Ecto neural progenitor cell (in vitro differentiated cells): ENCODE measurements around the gene NNAT.

Source experiments
- DNase-seq: peaks from one replicate; pipeline ENCODE4 v3.0.0-alpha.2; 2018; ENCODE audit warnings: low spot score

Gene NNAT

DNA sequence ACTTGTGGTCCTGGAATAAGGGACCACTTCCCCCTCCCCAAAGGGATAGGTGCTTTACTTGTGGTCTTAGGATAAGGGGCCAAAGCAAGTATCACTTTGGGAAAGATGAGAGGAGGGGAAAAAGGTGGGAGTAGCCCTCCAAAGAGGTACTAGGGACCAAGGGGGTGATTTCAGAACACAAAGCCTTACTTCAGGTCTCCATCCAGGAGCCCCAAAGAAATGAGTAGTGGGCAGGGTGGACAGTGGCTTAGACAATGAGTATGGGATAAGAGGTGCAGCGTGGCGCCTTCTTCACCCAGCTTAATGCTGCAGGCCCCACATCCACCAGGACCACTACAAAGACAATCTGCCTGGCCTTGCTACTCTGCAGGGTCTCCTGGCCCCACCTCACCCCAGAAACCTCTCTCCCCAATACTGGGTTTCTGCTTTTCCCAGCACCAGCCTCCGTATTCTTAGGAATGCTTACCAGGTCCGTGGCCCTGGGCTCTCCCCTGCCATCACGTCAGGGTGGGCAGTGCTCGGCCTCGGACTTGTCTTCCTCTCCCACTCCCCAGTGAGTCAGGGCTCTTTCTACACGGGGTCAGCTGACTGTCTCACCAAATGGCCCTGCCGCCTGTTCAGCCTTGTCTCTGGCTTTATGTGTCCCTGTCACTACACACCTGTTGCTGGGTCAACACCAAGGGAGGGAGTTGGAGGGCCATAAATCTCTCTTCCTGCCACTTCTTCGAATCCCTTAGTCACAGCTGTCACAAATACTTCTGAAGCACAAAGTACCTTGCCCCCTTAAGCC, 3.1 kb downstream of the NNAT start:
- no peak for DNase-seq

DNA sequence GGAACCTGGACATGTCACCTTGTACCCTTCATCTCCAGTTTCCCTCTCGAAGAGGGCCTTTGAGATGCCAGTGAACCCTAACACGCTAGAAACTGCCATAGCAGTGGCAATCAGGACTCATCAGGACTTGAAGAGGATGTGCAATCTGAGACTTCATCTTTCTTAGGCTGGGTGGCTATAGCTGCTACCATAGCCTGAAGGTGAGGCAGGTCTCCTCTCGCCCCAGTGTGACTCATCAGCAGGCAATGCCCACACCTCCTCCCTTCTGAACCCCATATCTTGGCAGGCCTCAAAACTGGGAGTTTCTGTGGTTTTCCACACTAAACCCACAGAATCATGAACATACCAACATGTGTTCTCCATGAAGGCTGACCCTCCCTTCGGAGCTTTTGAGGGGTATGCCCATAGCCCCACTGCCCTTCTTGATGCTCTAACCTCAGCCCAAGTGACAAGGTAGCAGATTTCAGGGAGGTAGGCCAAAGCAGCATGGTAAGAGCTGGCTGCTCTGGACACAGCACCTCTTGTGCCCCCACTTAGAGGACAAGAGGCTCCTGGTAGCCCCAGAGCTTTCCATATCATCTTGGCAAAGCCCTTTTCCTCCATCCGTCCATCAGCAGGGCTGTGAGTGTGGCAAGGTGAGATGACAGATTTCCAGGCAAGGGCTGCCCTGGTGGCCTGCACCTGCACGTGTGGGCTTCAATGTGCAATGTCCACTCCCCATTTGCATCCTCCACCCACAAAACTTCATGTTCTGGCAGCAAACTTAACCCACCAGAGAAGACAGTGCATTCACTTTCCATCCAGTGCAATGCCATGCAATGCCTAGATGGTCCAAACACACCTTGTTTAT, 4.0 kb downstream of the NNAT start:
- DNase-seq, result no peak

DNA sequence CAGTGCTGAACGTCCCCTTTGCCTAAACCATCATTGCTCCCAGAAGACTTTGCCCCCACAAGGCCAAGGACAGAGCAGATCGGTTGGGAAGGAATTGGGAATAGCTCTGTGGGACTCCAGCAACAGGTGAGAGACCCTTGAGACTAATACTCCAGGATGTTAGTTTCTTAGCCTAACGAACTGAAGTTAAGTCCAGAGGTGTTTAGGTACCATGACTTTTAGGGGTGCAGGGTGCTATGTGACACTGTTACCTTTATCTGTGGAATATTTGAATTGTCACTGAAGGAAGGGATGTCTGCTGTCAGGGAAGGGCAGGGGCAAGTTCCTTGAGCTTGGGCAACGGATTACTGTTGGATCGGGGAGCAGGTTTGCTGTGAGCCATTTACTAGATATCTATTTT, 4.8 kb downstream of the NNAT start:
- no peak for DNase-seq

DNA sequence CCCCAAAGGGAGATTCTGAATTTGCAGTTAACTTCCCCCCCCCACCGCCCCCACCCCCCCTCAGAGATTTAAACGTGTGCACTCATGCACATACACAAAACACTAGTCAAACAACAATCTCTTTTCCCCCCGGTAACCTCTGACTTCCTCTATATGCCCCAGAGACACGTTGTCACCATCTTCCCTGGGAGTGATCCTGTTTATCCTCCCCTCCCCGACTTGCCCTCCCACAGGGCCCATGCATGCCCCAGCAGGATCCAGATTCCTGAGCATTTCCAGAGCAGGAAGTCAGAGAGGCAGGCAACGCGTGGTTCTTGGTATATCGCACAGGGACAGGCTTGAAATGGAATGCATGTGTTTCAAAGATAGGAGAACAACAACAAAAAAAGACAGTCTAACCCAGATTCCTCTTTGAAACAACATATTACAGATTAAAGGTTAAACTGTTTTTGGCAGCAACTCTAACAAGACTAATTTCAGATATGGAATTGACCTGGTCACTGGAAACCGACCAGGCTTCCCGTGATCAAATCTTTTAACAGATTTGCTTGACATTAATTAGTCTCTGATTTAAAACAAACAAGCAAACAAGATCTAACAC, 5.3 kb downstream of the NNAT start:
- DNase-seq, result peak; percentile 69

DNA sequence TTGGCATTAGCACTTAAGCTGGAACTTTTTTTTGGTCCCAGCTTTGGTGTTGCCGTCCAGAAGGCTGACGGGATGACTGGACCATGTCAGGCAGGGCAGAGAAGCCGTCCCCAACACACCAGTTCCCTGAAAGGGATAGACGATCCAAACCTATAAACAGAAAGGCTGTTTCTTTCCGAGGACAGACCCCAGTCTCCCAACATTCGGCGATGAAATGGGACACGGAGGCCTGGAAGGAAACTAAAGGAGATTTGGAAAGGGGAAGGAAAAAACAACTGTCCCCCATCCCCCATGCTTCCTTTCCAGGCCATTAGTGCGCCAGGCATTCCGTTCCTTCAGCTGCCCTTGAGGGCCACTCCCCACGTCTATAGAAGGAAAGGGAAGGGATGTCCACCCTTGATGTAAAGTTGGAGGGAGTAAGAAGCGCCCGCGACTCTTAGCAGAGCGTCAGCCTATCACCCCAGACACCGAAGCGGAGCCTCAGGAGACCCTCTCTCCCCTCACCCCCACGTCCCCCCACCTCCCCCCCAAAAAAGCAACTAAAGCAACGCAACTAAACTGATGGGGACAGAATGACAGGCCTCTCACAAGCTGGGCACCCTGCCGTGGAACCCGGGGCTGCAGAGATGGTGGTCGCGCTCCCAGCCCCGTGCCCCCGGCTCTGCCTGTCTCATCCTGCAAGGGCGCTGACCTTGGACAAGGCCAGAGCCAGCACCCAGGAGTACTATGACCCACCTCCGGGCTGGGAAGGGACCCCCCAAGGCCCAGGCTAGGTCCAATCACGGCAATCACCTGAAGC, 6.0 kb downstream of the NNAT start:
- DNase-seq, result no peak

DNA sequence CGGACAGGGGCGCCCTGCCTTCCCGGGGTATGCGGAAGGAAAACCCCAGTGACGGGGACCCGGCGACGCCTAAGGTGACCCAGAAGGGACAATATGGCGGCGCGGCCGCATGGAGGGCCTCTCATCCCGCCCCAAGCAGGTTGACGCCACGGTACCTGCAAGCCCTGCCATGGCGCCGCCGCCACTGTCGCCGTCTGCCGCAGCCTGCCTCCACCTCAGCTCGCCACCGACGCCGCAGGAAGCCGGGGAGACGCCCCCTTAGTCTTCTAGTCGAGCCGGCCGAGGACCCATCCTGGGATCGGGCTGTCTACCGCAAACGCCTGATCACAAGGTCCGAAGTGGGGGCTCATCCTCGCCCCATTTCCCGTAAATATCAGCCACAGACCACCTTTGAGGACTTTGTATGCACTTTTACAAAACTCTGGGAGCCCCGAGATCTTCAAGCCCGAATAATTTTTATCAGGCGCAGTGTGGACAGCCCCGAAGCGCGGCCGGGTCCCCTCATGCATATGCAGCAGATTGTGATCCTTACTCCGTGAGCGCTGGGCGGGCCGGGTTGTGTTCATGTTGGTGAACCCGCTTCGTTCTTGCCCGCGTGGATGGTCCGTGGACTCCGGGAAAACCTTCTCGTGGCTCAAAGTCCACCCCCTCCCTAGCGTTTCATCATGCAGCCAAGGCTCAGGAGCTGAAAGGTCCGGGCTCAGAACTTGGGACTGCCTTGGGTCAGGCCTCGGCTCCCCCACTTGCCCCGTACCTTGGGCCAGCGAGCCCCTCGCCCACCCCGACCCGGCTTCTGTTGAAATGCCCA, 6.8 kb downstream of the NNAT start, which contains the start of gene BLCAP:
TSS of gene BLCAP (minus strand) at position 239 of the 808 bp plus-strand sequence. CDS start 8,702 bp downstream, outside the sequence.
- DNase-seq, result peak; percentile 93

DNA sequence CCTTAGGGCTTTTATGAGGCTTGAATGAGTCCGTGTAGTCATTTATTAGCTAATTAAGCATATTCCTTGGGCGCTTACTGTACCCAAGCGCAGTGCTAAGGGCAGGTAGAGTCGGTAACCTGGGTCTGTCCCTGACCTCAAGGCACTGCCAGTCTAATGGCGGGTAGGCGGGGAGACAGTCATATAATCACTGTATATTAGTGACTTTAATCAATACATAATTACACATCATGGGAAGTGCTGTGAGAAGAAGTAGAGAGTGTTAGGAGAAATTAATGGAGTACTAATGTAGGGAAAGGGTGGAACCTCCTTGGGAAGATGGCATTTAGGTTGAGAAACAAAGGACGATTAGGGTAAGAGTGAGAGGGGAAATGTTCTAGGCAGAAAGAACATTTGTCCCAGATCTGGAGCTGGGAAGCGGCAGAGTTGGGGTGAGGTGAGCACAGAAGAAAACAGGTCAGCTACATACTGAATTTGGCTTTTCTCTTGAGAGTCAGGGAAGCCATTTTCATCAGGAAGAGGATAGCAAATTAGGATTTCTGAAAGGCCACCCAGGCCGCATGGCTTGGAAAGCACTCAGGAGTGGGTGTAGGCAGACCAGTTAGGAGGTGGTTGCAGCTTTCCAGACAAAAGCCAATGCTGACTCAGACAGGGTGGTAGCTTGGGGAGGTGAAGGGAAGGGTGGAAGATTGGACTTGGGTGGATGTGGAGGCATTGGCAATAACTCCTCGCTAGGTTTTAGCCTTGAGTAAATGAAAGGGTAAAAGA, 7.6 kb downstream of the NNAT start:
- no peak for DNase-seq

DNA sequence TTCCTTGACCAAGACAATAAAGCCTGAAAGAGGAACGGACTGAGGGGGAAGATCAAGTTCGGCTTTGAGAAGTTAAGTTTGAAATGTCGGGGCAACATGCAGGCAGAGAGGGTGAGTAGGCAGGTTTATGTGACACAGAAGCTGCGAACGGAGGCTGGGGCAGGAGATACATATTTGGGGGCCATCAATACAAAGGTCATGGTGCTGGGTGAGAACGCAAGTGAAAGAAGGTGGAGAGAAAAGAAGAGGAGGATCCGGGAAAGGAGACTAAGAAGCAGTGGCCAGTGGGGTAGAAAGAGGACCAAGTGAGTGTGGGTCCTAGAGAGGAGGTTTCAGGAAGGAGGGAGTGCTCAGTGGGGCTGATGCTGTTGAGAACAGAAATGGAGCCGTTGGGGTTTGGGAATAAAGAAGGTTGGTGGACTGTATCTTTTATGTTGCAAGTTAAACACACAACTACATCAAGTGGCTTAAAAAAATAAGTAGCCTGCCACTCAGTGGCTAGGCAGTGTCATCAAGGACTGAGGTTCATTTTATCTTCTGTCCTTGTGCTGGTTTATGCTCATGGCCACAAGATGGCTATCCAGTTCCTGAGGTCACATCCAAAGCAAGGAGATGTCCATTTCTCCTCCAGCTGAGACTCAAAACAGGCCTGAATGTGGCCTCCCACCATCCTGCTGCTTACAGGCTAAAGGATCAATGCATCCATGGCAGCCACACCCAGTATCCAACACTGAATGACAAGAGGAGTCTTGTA, 8.3 kb downstream of the NNAT start:
- DNase-seq, result peak; percentile 38

DNA sequence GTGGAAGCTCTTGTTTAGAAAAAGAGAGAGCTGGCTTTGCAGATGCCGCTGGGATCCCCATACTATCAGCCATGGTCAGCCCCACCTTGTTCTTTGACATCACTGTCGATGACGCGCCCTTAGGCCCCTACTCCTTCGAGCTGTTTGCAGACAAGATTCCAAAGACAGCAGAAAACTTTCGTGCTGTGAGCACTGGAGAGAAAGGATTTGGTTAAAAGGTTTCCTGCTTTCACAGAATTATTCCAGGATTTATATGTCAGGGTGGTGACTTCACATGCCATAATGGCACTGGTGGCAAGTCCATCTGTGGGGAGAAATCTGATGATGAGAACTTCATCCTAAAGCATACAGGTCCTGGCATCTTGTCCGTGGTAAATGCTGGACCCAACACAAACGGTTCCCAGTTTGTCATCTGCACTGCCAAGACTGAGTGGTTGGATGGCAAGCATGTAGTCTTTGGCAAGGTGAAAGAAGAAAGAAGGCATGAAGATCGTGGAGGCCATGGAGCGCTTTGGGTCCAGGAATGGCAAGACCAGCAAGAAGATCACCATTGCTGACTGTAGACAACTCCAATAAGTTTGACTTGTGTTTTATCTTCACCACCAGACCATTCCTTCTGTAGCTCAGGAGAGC, 9.0 kb downstream of the NNAT start:
- DNase-seq, result peak; percentile 17

DNA sequence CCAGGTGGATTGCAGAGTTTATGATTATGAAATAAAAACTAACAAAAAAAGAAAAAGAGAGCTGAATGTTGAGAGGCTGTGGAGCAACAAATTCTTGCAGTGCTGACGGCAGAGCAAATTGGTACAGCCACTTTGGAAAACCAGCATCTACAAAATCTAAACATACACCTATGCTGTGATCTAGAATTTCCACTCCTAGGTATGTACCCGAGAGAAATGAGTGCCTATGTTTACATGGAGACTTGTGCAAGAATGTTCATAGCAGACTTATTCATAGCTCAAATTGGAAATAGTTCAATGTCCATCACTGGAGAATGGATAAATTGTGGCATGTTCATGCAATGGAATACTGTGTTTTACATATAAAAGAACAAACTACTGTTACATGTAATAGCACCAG, 9.6 kb downstream of the NNAT start:
- DNase-seq, result no peak

DNA sequence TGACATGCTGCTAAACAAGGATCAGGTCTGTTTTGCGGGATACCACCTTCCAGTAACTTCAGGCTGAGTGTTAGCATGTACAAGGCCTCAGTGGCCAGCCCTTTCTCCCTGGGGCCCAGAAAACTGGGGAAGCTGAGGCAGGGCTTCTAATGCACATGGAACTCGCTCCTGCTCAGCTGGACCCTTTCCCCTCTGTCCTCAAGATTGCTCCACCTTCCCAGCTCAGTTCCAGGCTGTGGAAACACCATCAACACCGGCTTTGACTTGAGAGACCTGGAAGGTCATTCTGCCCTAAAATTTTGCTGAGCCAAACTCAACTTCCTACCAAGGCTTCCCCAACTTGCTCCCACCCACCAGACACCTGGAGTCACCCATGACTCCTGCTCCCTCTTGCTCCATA, 10.8 kb downstream of the NNAT start:
- peak; percentile 30 for DNase-seq

DNA sequence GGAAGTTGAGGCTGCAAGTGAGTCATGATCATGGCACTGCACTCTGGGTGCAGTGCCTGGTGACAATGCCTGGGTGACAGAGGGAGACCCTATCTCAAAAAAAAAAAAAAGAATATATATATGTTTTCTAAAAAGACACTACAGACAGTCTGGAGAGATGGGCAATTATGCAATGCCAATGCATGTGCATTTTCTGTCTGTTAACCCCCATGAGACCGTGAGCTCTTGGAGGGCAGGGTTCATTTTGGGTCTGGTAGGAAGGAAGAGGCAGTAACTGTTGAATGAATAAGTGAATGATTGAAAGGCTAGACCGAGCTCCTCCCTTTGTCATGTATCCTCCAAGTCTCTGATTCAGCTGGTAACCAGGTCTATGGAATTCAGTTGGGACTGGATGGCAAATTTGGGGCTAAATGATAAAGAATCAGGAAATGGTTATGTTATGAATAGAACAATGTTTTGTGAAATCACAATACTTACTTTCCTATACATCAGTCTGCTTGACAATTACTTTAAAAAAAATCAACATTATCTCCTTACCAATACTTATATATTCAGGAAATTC, 12.2 kb downstream of the NNAT start:
- no peak for DNase-seq

DNA sequence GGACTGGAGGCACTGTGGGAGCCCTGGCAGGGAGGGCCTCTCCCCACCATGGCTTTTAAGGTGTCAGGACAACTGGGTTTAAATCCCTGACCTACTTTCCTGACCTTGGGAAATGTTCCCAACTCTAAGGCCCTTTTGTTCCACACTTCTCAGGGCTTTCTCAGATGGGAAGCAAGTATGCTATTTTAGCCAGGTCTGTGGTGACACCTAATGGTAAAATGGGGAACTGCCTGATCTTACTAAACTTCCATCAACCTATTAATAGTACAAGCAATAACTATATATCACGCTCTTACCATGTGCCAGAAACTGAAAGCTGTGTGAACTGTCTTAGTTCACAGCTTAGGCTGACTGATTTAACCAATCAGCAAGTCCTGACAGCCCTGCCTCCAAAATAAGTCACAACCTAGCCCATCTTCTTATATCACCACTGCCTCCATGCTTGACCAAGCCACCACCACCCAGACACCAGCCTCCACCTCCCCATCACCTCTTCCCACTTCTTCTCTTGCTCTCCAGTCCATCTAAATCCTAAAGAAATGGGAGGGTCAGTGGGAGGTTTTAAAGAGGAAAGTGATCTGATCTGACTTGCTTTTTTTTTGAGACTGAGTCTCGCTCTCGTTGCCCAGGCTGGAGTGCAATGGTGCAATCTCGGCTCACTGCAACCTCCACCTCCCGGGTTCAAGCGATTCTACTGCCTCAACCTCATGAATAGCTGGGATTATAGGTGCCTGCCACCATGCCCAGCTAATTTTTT, 13.5 kb downstream of the NNAT start:
- peak; percentile 61 for DNase-seq

DNA sequence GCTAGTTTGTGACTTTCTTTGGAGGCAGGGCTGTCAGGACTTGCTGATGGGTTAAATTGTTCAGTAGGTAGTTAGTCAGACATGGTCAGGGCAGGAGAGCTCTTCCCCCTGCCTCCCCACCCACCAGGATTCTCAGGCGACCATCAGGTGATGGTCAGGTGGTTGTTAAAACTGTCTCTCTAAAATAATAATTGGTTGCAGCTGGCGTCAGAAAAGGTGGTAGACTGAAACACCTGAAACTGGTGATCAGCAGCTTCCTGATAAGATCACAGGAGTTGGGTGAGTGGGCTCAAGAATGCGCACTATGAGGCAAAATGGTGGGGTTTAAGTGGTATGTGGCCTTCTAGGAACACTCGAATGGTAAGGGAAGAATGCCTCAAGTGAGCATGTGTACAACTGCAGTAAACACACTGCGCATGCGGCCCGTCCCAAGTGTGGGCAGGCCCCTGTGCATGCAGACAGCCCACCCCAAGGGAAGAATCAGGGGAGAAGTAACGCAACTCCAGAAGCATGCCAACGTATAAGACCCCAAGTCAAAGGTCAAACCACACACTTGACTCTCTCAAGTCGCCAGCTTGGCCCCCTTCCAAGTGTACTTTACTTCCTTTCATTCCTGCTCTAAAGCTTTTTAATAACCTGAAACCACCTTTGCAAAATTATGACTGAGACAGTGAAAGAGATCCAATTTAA, 14.5 kb downstream of the NNAT start:
- DNase-seq, result peak; percentile 23

DNA sequence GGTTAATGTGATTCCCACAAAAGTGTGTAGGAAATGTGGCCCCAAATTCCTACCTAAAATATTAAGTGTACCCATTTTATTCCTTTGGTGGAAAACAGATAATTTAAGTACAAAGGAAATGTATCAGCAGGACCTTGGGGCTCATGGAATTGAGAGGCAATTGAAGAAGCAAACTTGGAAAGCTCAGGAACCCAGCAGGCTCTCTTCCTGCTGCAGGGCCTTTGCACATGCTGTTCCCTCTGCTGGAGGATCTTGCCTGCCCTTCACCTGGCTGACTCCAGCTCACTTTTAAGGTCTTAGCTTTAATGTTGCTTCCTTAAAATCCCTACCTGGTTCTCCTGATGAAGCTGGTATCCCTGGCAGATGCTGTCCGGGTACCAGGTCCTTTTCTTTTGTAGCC, 16.5 kb downstream of the NNAT start:
- DNase-seq, result no peak

DNA sequence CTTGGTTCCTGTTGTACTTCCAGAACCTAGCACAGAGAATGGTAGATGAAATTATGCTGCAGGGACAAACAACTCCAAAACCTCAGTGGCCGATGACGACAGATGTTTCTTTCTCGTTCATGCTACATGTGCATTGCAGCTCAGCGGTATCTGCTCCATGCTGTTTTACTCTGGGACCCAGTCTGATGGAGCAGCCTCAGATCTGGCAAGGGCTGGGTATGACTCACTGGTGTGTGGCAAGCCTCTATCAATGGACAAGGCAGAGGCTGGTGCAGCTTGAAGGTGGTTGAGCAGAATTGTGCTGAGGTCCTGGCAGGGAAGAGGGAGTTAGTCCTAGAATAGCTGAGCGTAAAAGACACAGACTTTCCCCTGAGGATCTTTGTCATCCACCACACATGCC, 17.0 kb downstream of the NNAT start:
- peak; percentile 40 for DNase-seq

DNA sequence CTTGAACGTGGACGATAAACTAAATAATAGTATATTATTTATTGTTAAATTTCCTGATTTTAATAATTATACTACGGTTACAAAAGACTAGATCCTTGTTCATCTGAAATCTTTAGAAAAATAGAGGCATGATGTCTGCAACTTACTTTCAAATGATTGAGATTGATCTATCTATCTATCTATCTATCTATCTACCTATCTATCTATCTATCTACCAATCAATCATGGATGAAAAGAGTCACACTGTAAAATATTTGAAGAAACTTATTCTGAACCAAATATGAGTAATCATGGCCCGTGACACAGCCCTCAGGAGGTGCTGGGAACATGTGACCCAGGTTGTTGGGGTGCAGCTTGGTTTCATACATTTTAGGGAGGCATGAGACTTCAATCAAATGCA, 18.4 kb downstream of the NNAT start:
- DNase-seq, result no peak
